Natural killer cell (primary cell): ENCODE measurements around the gene UBXN2A. TPM values are rescaled to one million over a fixed set of nuclear protein-coding genes. Genes with fewer than 3 reads are reported as not detected.
"Not testable (repeated sequence)": the region's sequence is repeated elsewhere in the genome, so short reads cannot be mapped to it uniquely, and the experiment has no call there.

Experiments used
- ATAC-seq, 3 donors: fragments of 150-1000 bp in 2 of 3; fragments of 200-7000 bp in 1 of 3; cut with Tn5 transposase; 1 replicate in 1 of 3; 2 replicates in 2 of 3; pipeline ENCODE4 v1.10.0; 2021; ENCODE audit warnings: mild to moderate bottlenecking in 2 of 3, moderate library complexity in 2 of 3
- DNase-seq, 2 donors: peaks; one replicate each; pipeline versions ENCODE4 v3.0.0 to v3.0.0-alpha.2; 2013 to 2021; ENCODE audit warnings: mixed read lengths in 1 of 2
- H3K27ac ChIP-seq: one replicate; pipeline ENCODE4 v1.5.1; 2013; ENCODE audit warnings: mild to moderate bottlenecking, low read length
- H3K27me3 ChIP-seq: one replicate; pipeline ENCODE4 v1.6.1; 2013; ENCODE audit warnings: low read length; ENCODE audit not compliant: control insufficient read depth, insufficient read depth
- H3K36me3 ChIP-seq: one replicate; pipeline ENCODE4 v1.6.1; 2013; ENCODE audit warnings: low read length; ENCODE audit not compliant: control insufficient read depth, insufficient read depth
- H3K4me1 ChIP-seq: one replicate; pipeline ENCODE4 v1.6.1; 2013; ENCODE audit warnings: low read length; ENCODE audit not compliant: control insufficient read depth, insufficient read depth
- H3K4me3 ChIP-seq: one replicate; pipeline ENCODE4 v1.5.1; 2013; ENCODE audit warnings: low read length
- H3K9me3 ChIP-seq: one replicate; pipeline ENCODE4 v1.6.1; 2013; ENCODE audit warnings: low read length; ENCODE audit not compliant: control insufficient read depth, insufficient read depth
- H3K27ac Mint-ChIP-seq, 2 donors: one replicate each; pipeline ENCODE4 v1.8.0; 2022; ENCODE audit warnings: mild to moderate bottlenecking in 2 of 2, mixed read lengths in 2 of 2, moderate library complexity in 1 of 2
- H3K27me3 Mint-ChIP-seq, 2 donors: one replicate each; pipeline ENCODE4 v1.8.0; 2022; ENCODE audit warnings: low read depth in 2 of 2, mixed read lengths in 2 of 2
- H3K36me3 Mint-ChIP-seq: one replicate; pipeline ENCODE4 v1.8.0; 2022; ENCODE audit warnings: mixed read lengths
- H3K4me1 Mint-ChIP-seq, 2 donors: one replicate each; pipeline ENCODE4 v1.8.0; 2022; ENCODE audit warnings: mixed read lengths in 2 of 2
- H3K4me3 Mint-ChIP-seq: one replicate; pipeline ENCODE4 v1.8.0; 2022; ENCODE audit warnings: mild to moderate bottlenecking, moderate library complexity, mixed read lengths
- H3K9me3 Mint-ChIP-seq, 2 donors: one replicate each; pipeline ENCODE4 v1.8.0; 2022; ENCODE audit warnings: mixed read lengths in 2 of 2
- WGBS: methylation state at CpG from one replicate; pipeline ENCODE4 v1.1.7; 2013; ENCODE audit warnings: missing lambda C conversion rate; ENCODE audit not compliant: insufficient coverage; 5-methylcytosine and 5-hydroxymethylcytosine counted together
- intact Hi-C: fragments of 100-400 bp; cut with micrococcal nuclease; formaldehyde crosslinking; loops from one replicate; pipeline ENCODE4 v1.14.2; 2022
- total RNA-seq, 4 donors: library from RNA; stranded (reverse); fragments of 120-200 nt in 1 of 4; gene quantifications; one replicate each; pipeline versions ENCODE4 v1.2.3 to v1.2.4, GENCODE V29; 2013 to 2022
- TF ChIP-seq, protein P1 (sequence below): fragments of 200-600 bp; IDR thresholded peaks from one replicate; pipeline ENCODE4 v1.8.0; 2022; ENCODE audit warnings: antibody characterized with exemption

Gene UBXN2A
- total RNA-seq, 3 donors from 2014 or later (not counting 1 experiment from before 2014, with no cell fraction given), result 14.7 to 18.0 (median 16.2) TPM

GRCh38 chr2:24012521-24013188 is 72.4 kb downstream of the UBXN2A start:
- 75% methylated on average over 9 of the region's 9 CpGs for WGBS
- Histone ChIP-seq H3K4me1 (peaks cover 21% of the 10 kb centered on the region), H3K36me3 (no peaks in the 10 kb centered on the region), H3K4me3 (no peak overlapping the region), H3K9me3 (no peaks in the 10 kb centered on the region), H3K27ac (no peak overlapping the region), H3K27me3 (peaks cover 19% of the 10 kb centered on the region)
- intact Hi-C loops, result no loop called here
- no peak overlapping the region for H3K27ac Mint-ChIP-seq
- DNase-seq, result no peak
- H3K4me3 Mint-ChIP-seq, result no peak overlapping the region
- H3K9me3 Mint-ChIP-seq, result no peaks in the 10 kb centered on the region
- TF ChIP-seq, protein P1, sequence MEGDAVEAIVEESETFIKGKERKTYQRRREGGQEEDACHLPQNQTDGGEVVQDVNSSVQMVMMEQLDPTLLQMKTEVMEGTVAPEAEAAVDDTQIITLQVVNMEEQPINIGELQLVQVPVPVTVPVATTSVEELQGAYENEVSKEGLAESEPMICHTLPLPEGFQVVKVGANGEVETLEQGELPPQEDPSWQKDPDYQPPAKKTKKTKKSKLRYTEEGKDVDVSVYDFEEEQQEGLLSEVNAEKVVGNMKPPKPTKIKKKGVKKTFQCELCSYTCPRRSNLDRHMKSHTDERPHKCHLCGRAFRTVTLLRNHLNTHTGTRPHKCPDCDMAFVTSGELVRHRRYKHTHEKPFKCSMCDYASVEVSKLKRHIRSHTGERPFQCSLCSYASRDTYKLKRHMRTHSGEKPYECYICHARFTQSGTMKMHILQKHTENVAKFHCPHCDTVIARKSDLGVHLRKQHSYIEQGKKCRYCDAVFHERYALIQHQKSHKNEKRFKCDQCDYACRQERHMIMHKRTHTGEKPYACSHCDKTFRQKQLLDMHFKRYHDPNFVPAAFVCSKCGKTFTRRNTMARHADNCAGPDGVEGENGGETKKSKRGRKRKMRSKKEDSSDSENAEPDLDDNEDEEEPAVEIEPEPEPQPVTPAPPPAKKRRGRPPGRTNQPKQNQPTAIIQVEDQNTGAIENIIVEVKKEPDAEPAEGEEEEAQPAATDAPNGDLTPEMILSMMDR, result no peak
- peaks cover 13 to 20% of the 10 kb centered on the region in 2 donors for H3K4me1 Mint-ChIP-seq
- peaks cover 14 to 21% of the 10 kb centered on the region in 2 donors for H3K27me3 Mint-ChIP-seq
- H3K36me3 Mint-ChIP-seq, result no peaks in the 10 kb centered on the region
- no peak for ATAC-seq

- Mint-ChIP-seq H3K4me1 (peaks cover 13 to 20% of the 10 kb centered on the region in 2 donors), H3K27me3 (peaks cover 14 to 21% of the 10 kb centered on the region in 2 donors)
- H3K27ac ChIP-seq, H3K9me3 ChIP-seq, H3K4me3 ChIP-seq, intact Hi-C loops, H3K36me3 Mint-ChIP-seq, H3K36me3 ChIP-seq, ATAC-seq, DNase-seq, H3K27ac Mint-ChIP-seq, H3K9me3 Mint-ChIP-seq, H3K4me3 Mint-ChIP-seq: not testable (repeated sequence)
- H3K4me1 ChIP-seq, result peaks cover 15% of the 10 kb centered on the region
- 90% methylated on average over 4 of the region's 6 CpGs for whole genome bisulfite sequencing
- peaks cover 12% of the 10 kb centered on the region for H3K27me3 ChIP-seq
Observed at GRCh38 chr2:24014902-24015301, 74.6 kb downstream of the UBXN2A start.

DNA sequence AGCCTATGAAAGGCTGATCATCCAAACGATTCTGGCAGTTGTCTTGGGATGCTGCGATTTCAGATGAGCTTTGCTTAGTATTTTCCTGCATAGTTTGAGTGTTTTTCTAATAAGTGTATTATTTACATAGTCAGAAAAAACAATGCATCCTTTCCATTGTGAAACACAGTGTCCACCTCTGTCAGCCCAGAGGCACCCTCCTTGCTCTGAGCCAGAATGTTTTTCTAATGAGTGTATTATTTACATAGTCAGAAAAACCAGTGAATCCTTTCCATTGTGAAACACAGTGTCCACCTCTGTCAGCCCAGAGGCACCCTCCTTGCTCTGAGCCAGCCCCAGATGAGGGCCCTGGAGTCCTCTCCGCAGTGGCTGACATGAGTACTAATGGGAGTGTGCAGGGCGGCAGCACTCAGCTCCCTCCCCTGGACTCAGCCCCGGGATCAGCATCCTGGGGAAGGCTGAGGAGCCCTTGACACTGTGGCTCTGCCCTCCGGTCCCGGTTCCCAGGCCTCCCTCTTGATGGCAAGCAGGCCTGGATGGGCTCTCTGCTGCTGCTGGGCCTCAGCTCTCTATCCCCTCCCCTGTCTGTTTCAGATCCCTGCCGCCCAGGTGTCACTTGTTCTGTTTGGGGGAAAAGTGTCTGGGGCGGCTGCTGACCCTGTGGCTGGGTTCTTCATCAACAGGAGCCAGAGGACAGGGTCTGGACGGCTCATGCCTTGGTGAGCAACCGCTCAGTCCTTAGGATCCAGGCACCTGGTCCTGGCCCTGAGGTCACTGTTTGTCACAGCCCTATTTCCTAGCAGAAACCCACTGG is 75.5 kb downstream of the UBXN2A start:
- Histone ChIP-seq H3K27ac (no peak overlapping the region), H3K4me3 (no peak overlapping the region), H3K27me3 (peaks cover 5% of the 10 kb centered on the region), H3K4me1 (peaks cover 7% of the 10 kb centered on the region), H3K36me3 (no peaks in the 10 kb centered on the region), H3K9me3 (no peaks in the 10 kb centered on the region)
- DNase-seq (no peak), ATAC-seq (no peak)
- no peak overlapping the region for H3K4me3 Mint-ChIP-seq
- 94% methylated on average over 10 of the region's 11 CpGs for WGBS
- intact Hi-C loops, result no loop called here
- H3K27ac Mint-ChIP-seq, result no peak overlapping the region
- peaks cover 14 to 19% of the 10 kb centered on the region in 2 donors for H3K27me3 Mint-ChIP-seq
- no peaks in the 10 kb centered on the region for H3K36me3 Mint-ChIP-seq
- H3K9me3 Mint-ChIP-seq, result no peaks in the 10 kb centered on the region
- peaks cover 12 to 18% of the 10 kb centered on the region in 2 donors for H3K4me1 Mint-ChIP-seq
- TF ChIP-seq, protein P1, result no peak

GRCh38 chr2:24016376-24016761 is 76.1 kb downstream of the UBXN2A start:
- intact Hi-C loops, result no loop called here
- Histone ChIP-seq H3K9me3 (no peaks in the 10 kb centered on the region), H3K27me3 (no peaks in the 10 kb centered on the region), H3K4me3 (no peak overlapping the region), H3K36me3 (no peaks in the 10 kb centered on the region), H3K27ac (no peak overlapping the region), H3K4me1 (peaks cover 1% of the 10 kb centered on the region)
- Mint-ChIP-seq H3K36me3 (no peaks in the 10 kb centered on the region), H3K9me3 (no peaks in the 10 kb centered on the region), H3K4me1 (peaks cover 6 to 12% of the 10 kb centered on the region in 2 donors), H3K4me3 (no peak overlapping the region), H3K27ac (no peak overlapping the region), H3K27me3 (peaks cover 11 to 13% of the 10 kb centered on the region in 2 donors)
- TF ChIP-seq, protein P1, result no peak
- 95% methylated on average over 9 of the region's 9 CpGs for WGBS
- no peak for DNase-seq
- ATAC-seq, result no peak
